CD4-positive, alpha-beta T cell (primary cell): ENCODE results near the gene SIX2. TPM values are rescaled to one million over a fixed set of nuclear protein-coding genes. Genes with fewer than 3 reads are reported as not detected.

ENCODE experiments used
- ATAC-seq: fragments of 200-7000 bp; cut with Tn5 transposase; one replicate; pipeline ENCODE4 v1.10.0; 2022; ENCODE audit warnings: mild to moderate bottlenecking; ENCODE audit not compliant: poor library complexity
- CTCF ChIA-PET: fragments of 350-600 bp; sonication (Branson Sonifier 250); formaldehyde crosslinking; loops from one replicate; lab custom pipeline; 2021; ENCODE audit warnings: antibody characterized with exemption, inconsistent platforms; lab: Charles Lee
- POLR2A ChIA-PET: fragments of 350-600 bp; sonication (Branson Sonifier 250); formaldehyde crosslinking; loops from one replicate; lab custom pipeline; 2021; ENCODE audit warnings: antibody characterized with exemption, inconsistent platforms; lab: Charles Lee
- DNase-seq, 14 experiments: peaks; one replicate each; pipeline ENCODE4 v3.0.0-alpha.2; 2013 to 2020; ENCODE audit warnings: mixed read lengths in 2 of 14
- H3K27ac ChIP-seq, 2 donors: one replicate each; pipeline versions ENCODE4 v1.5.1 to v1.7.0; 2013; ENCODE audit warnings: low read length in 2 of 2, low read depth in 1 of 2, mild to moderate bottlenecking in 1 of 2
- H3K27me3 ChIP-seq, 2 experiments: 1 replicate in 1 of 2; 2 replicates in 1 of 2; pipeline versions ENCODE4 v1.6.1 to v1.7.0; 2013; ENCODE audit warnings: low read length in 2 of 2, control low read depth in 1 of 2, mild to moderate bottlenecking in 1 of 2, moderate library complexity in 1 of 2; ENCODE audit not compliant: insufficient read depth in 2 of 2, control insufficient read depth in 1 of 2
- H3K36me3 ChIP-seq: one replicate; pipeline ENCODE4 v1.6.1; 2013; ENCODE audit warnings: low read length, control low read depth; ENCODE audit not compliant: insufficient read depth
- H3K4me1 ChIP-seq: one replicate; pipeline ENCODE4 v1.6.1; 2013; ENCODE audit warnings: low read length, control low read depth; ENCODE audit not compliant: insufficient read depth
- H3K4me3 ChIP-seq: one replicate; pipeline ENCODE4 v1.5.1; 2013; ENCODE audit warnings: mild to moderate bottlenecking, low read length, moderate library complexity
- H3K9me3 ChIP-seq, 2 experiments: 1 replicate in 1 of 2; 2 replicates in 1 of 2; pipeline versions ENCODE4 v1.6.1 to v1.7.0; 2013; ENCODE audit warnings: low read length in 2 of 2, mild to moderate bottlenecking in 2 of 2, control low read depth in 1 of 2, moderate library complexity in 1 of 2; ENCODE audit not compliant: control insufficient read depth in 1 of 2, insufficient read depth in 1 of 2
- H3K27ac Mint-ChIP-seq: one replicate; pipeline ENCODE4 v1.8.0; 2020; ENCODE audit warnings: mixed read lengths
- H3K27me3 Mint-ChIP-seq: one replicate; pipeline ENCODE4 v1.8.0; 2021; ENCODE audit warnings: mixed read lengths
- H3K36me3 Mint-ChIP-seq: one replicate; pipeline ENCODE4 v1.8.0; 2021; ENCODE audit warnings: low read depth, mixed read lengths
- H3K4me1 Mint-ChIP-seq: one replicate; pipeline ENCODE4 v1.8.0; 2021; ENCODE audit warnings: low read depth, mixed read lengths
- H3K4me3 Mint-ChIP-seq: one replicate; pipeline ENCODE4 v1.8.0; 2020; ENCODE audit warnings: mild to moderate bottlenecking, mixed read lengths
- H3K9me3 Mint-ChIP-seq: one replicate; pipeline ENCODE4 v1.8.0; 2020; ENCODE audit warnings: mixed read lengths
- intact Hi-C, 2 experiments: fragments of 100-400 bp; cut with DNase I in 1 of 2; cut with micrococcal nuclease in 1 of 2; formaldehyde crosslinking; loops; one replicate each; pipeline versions ENCODE4 v1.15.1 to v1.9.0; 2023 to 2025; cut with DNase I, micrococcal nuclease
- total RNA-seq, 174 experiments: library from RNA in 2 of 174; stranded (reverse) in 2 of 174; gene quantifications; one replicate each; pipeline ENCODE4 v1.2.3 and lab custom pipeline; 2021 to 2026
- TF ChIP-seq, protein P1 (sequence below): fragments of 200-600 bp; IDR thresholded peaks from one replicate; pipeline ENCODE4 v1.8.0; 2022; ENCODE audit warnings: antibody characterized with exemption, mild to moderate bottlenecking

The SIX2 gene
- total RNA-seq, 2 experiments from 2014 or later, result not detected

DNA sequence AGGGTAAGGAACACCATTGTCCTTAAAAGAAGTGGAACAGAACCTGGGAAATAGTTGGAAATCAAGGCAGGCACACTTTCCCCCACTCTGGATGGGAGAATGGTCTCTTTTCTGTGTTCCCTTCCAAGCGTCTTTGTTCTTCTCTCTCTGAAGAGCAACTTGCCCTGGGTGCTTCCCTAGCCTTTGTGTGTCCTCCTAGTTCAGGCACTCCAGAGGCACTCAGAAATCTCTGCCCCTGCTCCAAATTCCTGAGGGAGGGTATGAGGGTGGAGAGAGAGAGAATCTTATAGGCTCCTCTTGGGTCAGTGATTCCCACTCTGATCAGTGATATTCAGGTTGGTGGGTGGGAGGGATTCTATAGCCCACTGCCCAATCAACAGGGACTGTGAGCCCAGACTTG, 8.8 kb upstream of the SIX2 start:
- Histone ChIP-seq H3K36me3 (no peaks in the 10 kb centered on the region), H3K27ac (no peak overlapping the region), H3K9me3 (peaks cover 0 to 4% of the 10 kb centered on the region in 2 experiments), H3K4me3 (no peak overlapping the region), H3K4me1 (peaks cover 10% of the 10 kb centered on the region), H3K27me3 (peaks cover 22 to 52% of the 10 kb centered on the region in 2 experiments)
- POLR2A ChIA-PET, result no interaction called here
- Mint-ChIP-seq H3K27ac (no peak overlapping the region), H3K36me3 (no peaks in the 10 kb centered on the region), H3K27me3 (peaks cover 68% of the 10 kb centered on the region), H3K4me3 (no peak overlapping the region), H3K4me1 (peaks cover 7% of the 10 kb centered on the region), H3K9me3 (no peaks in the 10 kb centered on the region)
- CTCF ChIA-PET, result no interaction called here
- TF ChIP-seq, protein P1, sequence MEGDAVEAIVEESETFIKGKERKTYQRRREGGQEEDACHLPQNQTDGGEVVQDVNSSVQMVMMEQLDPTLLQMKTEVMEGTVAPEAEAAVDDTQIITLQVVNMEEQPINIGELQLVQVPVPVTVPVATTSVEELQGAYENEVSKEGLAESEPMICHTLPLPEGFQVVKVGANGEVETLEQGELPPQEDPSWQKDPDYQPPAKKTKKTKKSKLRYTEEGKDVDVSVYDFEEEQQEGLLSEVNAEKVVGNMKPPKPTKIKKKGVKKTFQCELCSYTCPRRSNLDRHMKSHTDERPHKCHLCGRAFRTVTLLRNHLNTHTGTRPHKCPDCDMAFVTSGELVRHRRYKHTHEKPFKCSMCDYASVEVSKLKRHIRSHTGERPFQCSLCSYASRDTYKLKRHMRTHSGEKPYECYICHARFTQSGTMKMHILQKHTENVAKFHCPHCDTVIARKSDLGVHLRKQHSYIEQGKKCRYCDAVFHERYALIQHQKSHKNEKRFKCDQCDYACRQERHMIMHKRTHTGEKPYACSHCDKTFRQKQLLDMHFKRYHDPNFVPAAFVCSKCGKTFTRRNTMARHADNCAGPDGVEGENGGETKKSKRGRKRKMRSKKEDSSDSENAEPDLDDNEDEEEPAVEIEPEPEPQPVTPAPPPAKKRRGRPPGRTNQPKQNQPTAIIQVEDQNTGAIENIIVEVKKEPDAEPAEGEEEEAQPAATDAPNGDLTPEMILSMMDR, result no peak
- intact Hi-C loops, result no loop called here
- ATAC-seq (no peak), DNase-seq (no peak)

DNA sequence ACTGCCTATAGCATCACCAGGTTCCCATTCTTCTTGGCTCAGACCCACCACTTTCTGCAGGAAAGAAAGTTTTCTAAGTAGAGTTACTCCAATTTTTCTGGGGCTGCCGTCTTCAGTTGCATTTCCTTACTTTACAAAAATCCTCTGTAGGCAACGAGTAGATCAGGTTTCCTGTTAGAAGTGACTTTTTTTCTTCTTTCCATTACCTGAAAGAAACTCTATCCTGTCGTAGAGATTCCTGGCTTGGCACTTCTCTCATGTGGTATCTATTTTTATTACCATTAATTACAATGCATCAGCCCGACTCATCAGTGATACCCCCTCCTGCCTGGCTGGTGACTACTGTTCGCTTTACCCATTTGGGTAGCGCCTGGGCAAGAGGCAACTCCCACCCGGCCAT, 5.6 kb upstream of the SIX2 start:
- CTCF ChIA-PET, result no interaction called here
- no peak overlapping the region for H3K27ac Mint-ChIP-seq
- peaks cover 0 to 19% of the 10 kb centered on the region in 2 experiments for H3K9me3 ChIP-seq

DNA sequence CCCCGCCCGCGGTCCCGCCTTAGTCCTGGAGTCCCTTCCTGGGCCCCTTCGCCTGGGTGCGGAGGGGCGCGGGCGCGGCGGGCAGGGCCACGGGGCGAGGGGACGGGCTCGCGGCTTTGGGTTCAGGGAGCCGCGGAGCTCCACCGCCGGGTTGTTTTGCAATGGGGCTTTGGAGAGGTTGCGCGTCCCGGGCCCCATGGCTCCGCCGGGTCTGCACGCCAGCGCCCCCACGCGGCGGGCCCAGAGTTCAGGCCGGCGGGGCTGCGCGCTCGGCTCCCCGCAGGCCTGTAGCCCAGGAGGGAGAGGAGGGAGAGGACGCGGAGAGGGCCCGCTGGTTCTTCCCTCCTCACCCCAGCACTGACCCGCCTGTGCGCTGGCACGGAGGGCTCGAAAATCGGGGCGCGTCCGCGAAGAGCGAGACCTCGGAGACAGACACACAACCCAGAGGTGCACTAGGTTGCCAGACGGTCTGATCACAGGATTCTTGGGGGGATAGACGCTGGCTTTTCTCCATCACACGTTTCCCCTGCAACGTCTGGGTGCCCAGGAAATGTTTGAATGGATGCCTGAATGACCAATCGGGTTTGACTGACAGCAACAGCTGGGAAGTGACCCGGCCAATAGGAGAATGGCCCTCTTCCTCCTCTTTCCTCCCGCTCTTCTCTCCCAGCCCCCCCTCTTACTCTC, 4.9 kb upstream of the SIX2 start:
- peaks cover 0 to 19% of the 10 kb centered on the region in 2 experiments for H3K9me3 ChIP-seq
- no peak overlapping the region for H3K27ac ChIP-seq
- H3K27me3 Mint-ChIP-seq, result peaks cover 77% of the 10 kb centered on the region
- peaks cover 55 to 90% of the 10 kb centered on the region in 2 experiments for H3K27me3 ChIP-seq
- no peak overlapping the region for H3K27ac Mint-ChIP-seq
- H3K36me3 Mint-ChIP-seq, result no peaks in the 10 kb centered on the region
- CTCF ChIA-PET, result no interaction called here
- POLR2A ChIA-PET, result no interaction called here
- no peak overlapping the region for H3K4me3 Mint-ChIP-seq
- no peak for ATAC-seq
- peaks cover 20% of the 10 kb centered on the region for H3K4me1 ChIP-seq
- peak in 2 of 14 experiments; percentile 1 to 25 for DNase-seq
- H3K9me3 Mint-ChIP-seq, result no peaks in the 10 kb centered on the region
- TF ChIP-seq, protein P1, result no peak
- peaks cover 23% of the 10 kb centered on the region for H3K4me1 Mint-ChIP-seq
- H3K4me3 ChIP-seq, result no peak overlapping the region
- H3K36me3 ChIP-seq, result no peaks in the 10 kb centered on the region
- intact Hi-C loops, result no loop called here

More for the DNA sequence above, 5.6 kb upstream of the SIX2 start:
- Histone ChIP-seq H3K36me3 (no peaks in the 10 kb centered on the region), H3K4me1 (peaks cover 14% of the 10 kb centered on the region), H3K4me3 (no peak overlapping the region), H3K27me3 (peaks cover 50 to 84% of the 10 kb centered on the region in 2 experiments), H3K27ac (no peak overlapping the region)
- Mint-ChIP-seq H3K9me3 (no peaks in the 10 kb centered on the region), H3K4me1 (peaks cover 23% of the 10 kb centered on the region), H3K36me3 (no peaks in the 10 kb centered on the region), H3K27me3 (peaks cover 81% of the 10 kb centered on the region), H3K4me3 (peak overlapping the region; percentile 25)
- intact Hi-C loops, result no loop called here
- POLR2A ChIA-PET, result no interaction called here
- TF ChIP-seq, protein P1, result no peak
- ATAC-seq, result no peak
- DNase-seq, result no peak
